GDM1 (cell line): ENCODE results near the gene SPTB.

ENCODE experiments used
- DNase-seq: peaks from one replicate; lab custom pipeline; 2025; lab: John Stamatoyannopoulos, UW

Gene SPTB

GRCh38 chr14:64748995-64749714 lies 130.6 kb downstream of the SPTB start:
- no peak for DNase-seq

DNA sequence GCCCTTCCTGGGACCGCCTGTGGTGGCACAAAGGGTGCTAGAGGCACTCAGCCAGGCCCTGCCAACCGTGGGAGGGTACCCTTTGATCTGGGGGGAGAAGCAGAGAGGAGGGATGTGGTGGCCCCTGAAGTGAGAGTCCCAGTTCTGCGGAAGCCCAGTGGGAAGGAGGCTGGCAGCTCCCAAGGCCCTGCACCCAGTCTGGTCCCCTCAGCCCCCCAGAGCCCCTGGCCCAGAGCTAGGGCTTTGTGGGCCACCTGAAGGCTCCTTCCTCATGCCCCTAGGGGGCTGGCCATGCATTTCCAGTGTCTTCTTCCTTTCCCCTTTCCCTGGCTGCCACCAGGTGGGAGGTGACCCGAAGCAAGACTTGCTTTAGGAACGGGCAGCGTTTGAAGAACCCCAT lies 131.2 kb downstream of the SPTB start:
- DNase-seq = no peak

- no peak for DNase-seq
Observed at GRCh38 chr14:64747327-64747726, 132.4 kb downstream of the SPTB start.

DNA sequence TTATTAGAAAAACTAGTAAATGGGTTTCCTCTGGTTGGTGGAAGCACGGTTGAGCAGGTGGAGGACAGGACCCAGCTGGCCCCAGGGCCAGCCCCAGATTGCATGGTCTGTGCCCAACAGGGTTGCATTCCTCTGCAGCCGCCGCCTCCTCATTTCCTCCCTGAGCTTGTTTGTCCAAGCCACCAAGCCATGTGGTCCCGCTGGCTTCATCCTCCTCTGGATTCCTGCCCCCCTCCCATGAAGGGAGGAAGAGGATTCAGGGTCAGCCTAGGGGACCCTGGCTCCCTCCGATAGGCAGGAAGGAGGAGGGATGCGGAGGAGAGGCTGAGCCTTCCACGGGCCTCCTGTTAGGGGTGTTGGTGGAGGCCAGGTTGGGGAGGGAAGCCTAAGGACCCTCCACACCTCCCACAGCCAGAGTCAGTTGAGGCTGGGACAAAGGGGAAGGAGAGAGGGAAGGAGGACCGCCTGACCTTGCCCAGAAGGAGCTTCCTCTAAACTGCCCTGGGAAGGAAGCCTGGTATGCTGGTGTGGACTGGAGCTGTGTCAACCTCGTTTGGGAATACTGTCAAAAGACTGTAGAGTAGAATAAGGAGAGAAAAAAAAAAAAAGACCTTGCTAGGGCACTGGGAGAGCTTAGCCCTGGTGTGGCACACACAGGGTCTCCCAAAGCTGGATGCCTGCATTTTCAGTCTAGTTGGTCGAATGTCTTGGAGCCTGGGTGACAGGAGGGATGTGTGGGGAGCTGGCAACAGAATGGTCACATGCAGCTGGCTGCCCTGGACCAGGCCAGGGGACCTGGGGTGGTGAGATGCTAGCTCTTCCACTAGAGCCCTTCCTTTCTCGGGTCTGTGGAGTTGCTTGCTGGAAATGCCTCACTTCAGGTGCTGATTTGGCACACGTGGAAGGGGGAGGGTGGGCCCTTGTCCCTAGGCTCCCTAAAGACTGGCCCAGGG lies 133.1 kb downstream of the SPTB start:
- DNase-seq = no peak

DNA sequence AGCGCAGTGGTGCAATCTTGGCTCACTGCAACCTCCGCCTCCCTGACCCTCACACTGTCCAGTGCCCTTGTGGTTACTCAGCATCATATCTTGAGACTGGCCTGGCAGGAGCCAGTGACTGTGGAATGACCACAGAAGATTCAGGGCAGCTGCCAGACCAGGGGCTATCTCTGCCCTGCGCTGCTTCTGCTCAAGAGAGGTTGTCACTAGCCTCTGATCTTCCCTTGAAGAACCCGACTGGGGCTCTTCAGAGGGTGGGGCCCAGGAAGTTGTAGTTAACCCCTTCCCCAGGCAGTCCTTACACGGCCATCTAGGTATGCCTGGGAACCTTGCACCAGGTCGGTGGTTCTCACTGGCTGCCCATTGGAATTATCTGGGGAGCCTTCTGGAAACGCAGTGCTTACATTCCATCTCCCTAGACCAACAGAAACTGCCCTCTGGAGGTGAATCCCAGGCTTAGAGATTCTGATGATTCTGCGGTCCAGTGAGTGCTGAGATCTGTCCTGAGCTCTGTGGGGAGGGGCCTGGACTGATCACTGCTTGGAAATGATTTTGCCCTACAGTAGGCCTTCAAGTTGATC lies 134.1 kb downstream of the SPTB start:
- no peak for DNase-seq

DNA sequence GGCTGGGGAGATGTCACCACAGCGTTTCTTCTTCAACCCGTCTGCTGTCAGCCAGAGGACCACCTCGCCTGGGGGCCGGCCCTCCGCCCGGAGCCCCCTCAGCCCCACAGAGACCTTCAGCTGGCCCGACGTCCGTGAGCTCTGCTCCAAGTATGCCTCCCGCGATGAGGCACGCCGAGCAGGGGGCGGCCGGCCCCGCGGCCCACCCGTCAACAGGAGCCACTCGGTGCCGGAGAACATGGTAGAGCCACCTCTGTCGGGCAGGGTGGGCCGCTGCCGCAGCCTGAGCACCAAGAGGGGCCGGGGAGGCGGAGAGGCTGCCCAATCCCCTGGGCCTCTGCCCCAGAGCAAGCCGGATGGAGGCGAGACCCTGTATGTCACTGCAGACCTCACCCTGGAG lies 136.6 kb downstream of the SPTB start:
- no peak for DNase-seq

DNA sequence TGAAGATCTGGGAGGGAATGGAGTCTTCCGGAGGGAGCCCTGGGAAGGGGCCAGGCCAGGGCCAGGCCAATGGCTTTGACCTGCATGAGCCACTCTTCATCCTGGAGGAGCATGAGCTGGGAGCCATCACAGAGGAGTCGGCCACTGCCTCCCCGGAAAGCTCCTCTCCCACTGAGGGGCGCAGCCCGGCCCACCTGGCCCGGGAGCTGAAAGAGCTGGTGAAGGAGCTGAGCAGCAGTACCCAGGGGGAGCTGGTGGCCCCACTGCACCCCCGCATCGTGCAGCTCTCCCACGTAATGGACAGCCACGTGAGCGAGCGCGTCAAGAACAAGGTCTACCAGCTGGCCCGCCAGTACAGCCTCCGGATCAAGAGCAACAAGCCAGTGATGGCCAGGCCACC lies 137.7 kb downstream of the SPTB start:
- no peak for DNase-seq

DNA sequence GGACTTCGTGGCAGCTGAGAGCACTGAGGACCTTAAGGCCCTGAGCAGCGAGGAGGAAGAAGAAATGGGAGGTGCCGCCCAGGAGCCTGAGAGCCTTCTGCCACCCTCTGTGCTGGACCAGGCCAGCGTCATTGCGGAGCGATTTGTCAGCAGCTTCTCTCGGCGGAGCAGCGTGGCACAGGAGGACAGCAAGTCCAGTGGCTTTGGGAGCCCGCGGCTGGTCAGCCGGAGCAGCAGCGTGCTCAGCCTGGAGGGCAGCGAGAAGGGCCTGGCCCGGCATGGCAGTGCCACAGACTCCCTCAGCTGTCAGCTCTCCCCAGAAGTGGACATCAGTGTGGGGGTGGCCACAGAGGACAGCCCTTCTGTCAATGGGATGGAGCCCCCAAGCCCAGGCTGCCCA lies 138.5 kb downstream of the SPTB start:
- no peak for DNase-seq

DNA sequence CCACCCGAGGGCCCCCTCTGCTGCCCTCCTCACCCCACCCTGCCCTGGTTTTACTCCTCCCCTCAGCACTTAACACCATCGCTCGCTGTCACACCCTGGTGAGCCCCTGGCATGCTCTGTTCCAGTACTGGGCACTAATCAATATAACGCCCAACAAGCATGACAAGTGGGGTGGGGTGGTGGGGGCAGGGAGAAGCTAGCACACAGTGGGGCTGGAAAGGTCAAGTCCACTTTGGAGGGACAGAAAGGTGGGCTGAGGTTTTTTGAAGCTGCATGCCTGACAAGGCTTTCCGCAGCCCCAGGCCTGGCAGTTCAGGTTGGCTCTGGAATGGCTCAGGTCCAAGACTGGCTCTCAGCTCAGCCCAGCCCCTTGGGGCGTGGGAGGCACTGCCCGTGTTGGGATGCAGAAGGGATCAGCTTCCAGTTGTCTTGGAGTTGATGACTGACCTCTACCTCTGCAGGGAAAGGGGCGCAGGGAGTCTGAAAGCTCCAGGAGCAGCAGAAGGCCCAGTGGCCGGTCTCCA lies 141.4 kb downstream of the SPTB start:
- no peak for DNase-seq

DNA sequence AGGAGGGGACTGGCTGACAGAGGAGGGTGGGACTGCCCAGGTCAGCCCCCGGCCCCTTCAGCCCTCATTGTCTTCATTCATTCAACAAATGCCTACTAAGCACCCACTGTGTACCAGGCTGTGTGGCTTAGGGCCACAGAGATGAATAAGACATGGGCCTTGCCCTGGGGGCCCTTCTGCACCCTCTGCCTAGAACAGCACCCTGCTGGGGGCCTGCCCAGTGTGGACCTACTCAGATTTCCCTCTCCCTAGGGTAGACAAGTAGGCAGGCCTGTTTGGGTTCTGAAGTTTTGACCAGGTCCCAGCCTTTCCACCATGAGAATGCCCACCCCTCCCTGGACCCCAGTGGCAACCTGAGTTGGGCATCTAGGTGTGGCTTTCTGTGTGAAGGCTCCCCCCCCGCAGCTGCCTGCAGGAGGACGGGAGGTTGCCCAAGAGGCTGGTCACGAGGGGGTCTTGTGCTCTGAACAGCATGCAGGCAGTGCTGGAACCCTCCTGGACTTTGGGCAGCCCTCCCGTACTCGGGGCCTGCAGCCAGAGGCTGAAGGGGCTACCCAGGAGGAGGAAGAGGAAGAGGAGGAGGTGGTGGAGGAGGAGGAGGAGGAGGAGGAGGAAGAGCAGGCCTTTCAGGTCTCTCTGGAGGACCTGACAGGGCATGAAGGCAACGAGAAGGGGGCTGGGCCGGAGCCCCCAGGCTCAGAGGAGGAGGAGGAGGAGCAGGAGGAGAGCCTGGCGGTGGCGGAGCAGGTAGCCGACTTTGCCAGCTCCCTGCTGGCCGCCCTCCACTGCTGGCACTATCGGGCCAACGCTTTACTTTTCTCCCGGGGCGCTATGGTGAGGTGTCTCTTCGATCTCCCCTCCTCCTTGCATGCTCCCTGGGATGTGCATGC lies 142.1 kb downstream of the SPTB start:
- DNase-seq = no peak

GRCh38 chr14:64736271-64737169 lies 143.2 kb downstream of the SPTB start:
- no peak for DNase-seq

DNA sequence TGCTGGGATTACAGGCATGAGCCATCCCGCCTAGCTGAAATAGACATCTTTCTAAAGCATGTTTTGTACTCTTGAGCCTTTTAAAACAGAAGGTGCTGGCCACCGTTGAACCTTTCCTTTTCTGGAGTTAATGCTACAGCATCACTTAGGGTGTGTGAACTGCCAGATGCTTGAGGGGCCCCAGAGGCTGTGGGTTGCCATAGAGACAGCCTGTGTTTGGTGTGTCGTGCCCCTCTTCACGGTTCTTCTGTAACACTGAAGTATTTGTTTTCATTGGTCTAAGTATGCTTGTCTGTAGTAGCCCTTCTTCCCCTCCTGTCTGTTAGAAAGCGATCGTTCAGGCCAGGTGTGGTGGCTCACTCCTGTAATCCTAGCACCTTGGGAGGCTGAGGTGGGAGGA lies 144.7 kb downstream of the SPTB start:
- no peak for DNase-seq

DNA sequence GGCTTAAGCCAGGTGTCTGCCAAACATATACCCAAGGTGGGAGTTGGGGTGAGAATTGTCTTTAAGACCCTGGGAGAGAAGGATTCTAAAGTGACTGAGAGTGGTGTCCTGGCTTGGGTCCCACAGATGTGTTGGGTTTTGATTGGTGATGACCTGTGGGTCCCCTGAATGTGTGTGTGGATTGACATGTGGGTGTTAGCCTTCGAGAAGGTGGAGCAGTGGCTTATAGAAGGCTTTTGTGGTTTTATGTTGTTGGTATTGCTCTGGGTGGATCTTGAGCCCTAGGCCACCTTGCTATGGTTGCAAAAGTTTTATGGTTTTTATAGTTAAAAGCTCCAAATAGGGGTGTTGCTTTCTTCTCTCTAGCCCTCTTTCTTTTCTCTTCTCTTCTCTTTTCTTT lies 145.8 kb downstream of the SPTB start:
- DNase-seq = no peak

GRCh38 chr14:64733321-64733720 lies 146.4 kb downstream of the SPTB start:
- no peak for DNase-seq

- DNase-seq = no peak
Observed at GRCh38 chr14:64732536-64733120, 147.1 kb downstream of the SPTB start.

GRCh38 chr14:64732066-64732465 lies 147.6 kb downstream of the SPTB start:
- DNase-seq = no peak

- no peak for DNase-seq
Observed at GRCh38 chr14:64731141-64731581, 148.5 kb downstream of the SPTB start.

DNA sequence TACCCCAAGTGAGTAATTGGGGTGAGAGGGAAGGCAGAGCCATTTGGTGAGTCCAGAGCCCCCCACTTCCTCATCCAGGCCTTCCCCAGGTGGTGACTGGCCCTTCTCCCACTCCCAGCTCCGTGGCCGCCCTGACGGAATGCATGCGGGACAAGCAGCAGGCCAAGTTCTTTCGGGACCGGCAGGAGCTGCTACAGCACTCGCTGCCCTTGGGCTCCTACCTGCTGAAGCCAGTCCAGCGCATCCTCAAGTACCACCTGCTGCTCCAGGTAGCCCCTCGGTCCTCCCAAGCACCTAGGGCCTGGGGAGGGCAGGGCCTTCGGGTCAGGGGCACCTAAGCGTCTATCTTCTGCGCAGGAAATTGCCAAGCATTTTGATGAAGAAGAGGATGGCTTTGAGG lies 149.0 kb downstream of the SPTB start:
- DNase-seq = no peak

- no peak for DNase-seq
Observed at GRCh38 chr14:64730061-64730440, 149.7 kb downstream of the SPTB start.

GRCh38 chr14:64729386-64730060 lies 150.2 kb downstream of the SPTB start:
- DNase-seq = no peak
